Endothelial cell of umbilical vein (primary cell): ENCODE measurements around the gene FER. TPM values are rescaled to one million over a fixed set of nuclear protein-coding genes. Genes with fewer than 3 reads are reported as not detected.

ENCODE experiments used
- BruUV-seq: library from RNA; stranded (reverse); fragments of 400-500 nt; replicated peaks from 2 replicates; lab custom pipeline; 2021; lab: Mats Ljungman, UMichigan
- CTCF ChIA-PET: fragments of 300-600, 350-600 bp; sonication (Branson Sonifier 250); formaldehyde crosslinking; loops from one replicate; lab custom pipeline; 2021; ENCODE audit warnings: antibody characterized with exemption, inconsistent platforms; lab: Charles Lee
- POLR2A ChIA-PET: fragments of 300-600, 350-600 bp; sonication (Branson Sonifier 250); formaldehyde crosslinking; loops from one replicate; lab custom pipeline; 2021; ENCODE audit warnings: antibody characterized with exemption, inconsistent platforms; lab: Charles Lee
- DNase-seq: peaks from one replicate; pipeline ENCODE4 v3.0.0-alpha.2; 2011; ENCODE audit warnings: low read depth, low spot score
- FAIRE-seq: peaks from 2 replicates; lab custom pipeline; 2011; peaks lifted over from hg19 to GRCh38; lab: Jason Lieb, UNC
- H2AFZ ChIP-seq: 2 replicates; pipeline ENCODE4 v1.6.0; 2012; ENCODE audit warnings: low read depth, low read length, control low read depth, inconsistent platforms
- H3K27ac ChIP-seq: 2 replicates; pipeline ENCODE4 v1.5.1; 2011; ENCODE audit warnings: low read depth, mild to moderate bottlenecking, control low read depth, low read length, moderate library complexity; ENCODE audit not compliant: insufficient read depth
- H3K27me3 ChIP-seq, 2 experiments: 2 replicates each; pipeline versions ENCODE4 v1.6.0 to v1.6.1; 2011; ENCODE audit warnings: low read length in 2 of 2, mixed read lengths in 1 of 2; ENCODE audit not compliant: control insufficient read depth in 2 of 2, insufficient read depth in 2 of 2
- H3K36me3 ChIP-seq, 2 experiments: 2 replicates in 1 of 2; 3 replicates in 1 of 2; pipeline ENCODE4 v1.5.1; 2011; ENCODE audit warnings: low read length in 2 of 2, mild to moderate bottlenecking in 1 of 2, moderate library complexity in 1 of 2; ENCODE audit not compliant: control insufficient read depth in 2 of 2, insufficient read depth in 2 of 2; ENCODE audit errors: extremely low read depth in 1 of 2
- H3K4me1 ChIP-seq: 3 replicates; pipeline ENCODE4 v1.5.1; 2011; ENCODE audit warnings: mild to moderate bottlenecking, low read length; ENCODE audit not compliant: control insufficient read depth, insufficient read depth; ENCODE audit errors: extremely low read depth
- H3K4me2 ChIP-seq: 2 replicates; pipeline ENCODE4 v1.6.1; 2011; ENCODE audit warnings: low read length, control low read depth, mixed read lengths; ENCODE audit not compliant: insufficient read depth
- H3K4me3 ChIP-seq, 3 experiments: fragments of 200-600 bp in 1 of 3; sonication (generic), shearing (Covaris generic) in 1 of 3; replicated peaks in 1 of 3; 2 replicates each; pipeline ENCODE4 v1.5.1; 2011 to 2016; ENCODE audit warnings: control low read depth in 3 of 3, low read length in 3 of 3, mild to moderate bottlenecking in 2 of 3, inconsistent platforms in 1 of 3, low read depth in 1 of 3, moderate library complexity in 1 of 3; ENCODE audit not compliant: insufficient read depth in 1 of 3
- H3K79me2 ChIP-seq: 2 replicates; pipeline ENCODE4 v1.6.0; 2012; ENCODE audit warnings: low read length, inconsistent platforms; ENCODE audit not compliant: control insufficient read depth, insufficient read depth
- H3K9ac ChIP-seq: replicated peaks from 2 replicates; pipeline ENCODE3; 2011; ENCODE audit warnings: low read length, control low read depth; ENCODE audit not compliant: insufficient read depth; ENCODE audit errors: extremely low read depth
- H3K9me1 ChIP-seq: replicated peaks from 3 replicates; pipeline ENCODE4 v1.6.0; 2011; ENCODE audit warnings: mild to moderate bottlenecking, low read length; ENCODE audit not compliant: control insufficient read depth, insufficient read depth; ENCODE audit errors: extremely low read depth
- H3K9me3 ChIP-seq: replicated peaks from 2 replicates; pipeline ENCODE4 v1.5.1; 2012; ENCODE audit warnings: low read length, inconsistent platforms; ENCODE audit not compliant: control insufficient read depth, insufficient read depth
- H4K20me1 ChIP-seq: replicated peaks from 2 replicates; pipeline ENCODE3; 2011; ENCODE audit warnings: mild to moderate bottlenecking, low read length; ENCODE audit not compliant: control insufficient read depth, insufficient read depth; ENCODE audit errors: extremely low read depth
- CTCF ChIP-seq, 2 donors: IDR thresholded peaks; 1 replicate in 1 of 2; 2 replicates in 1 of 2; pipeline ENCODE4 v1.5.1; 2011; ENCODE audit warnings: low read length in 2 of 2, mild to moderate bottlenecking in 2 of 2, moderate library complexity in 2 of 2, control low read depth in 1 of 2, inconsistent platforms in 1 of 2, low read depth in 1 of 2; ENCODE audit not compliant: insufficient read depth in 1 of 2; ENCODE audit errors: extremely low read depth in 1 of 2
- EZH2 ChIP-seq: IDR thresholded peaks from 2 replicates; pipeline ENCODE4 v1.6.1; 2012; ENCODE audit warnings: borderline replicate concordance, low read depth, mild to moderate bottlenecking, moderate library complexity, low read length, inconsistent platforms; ENCODE audit not compliant: severe bottlenecking
- FOS ChIP-seq: IDR thresholded peaks from 2 replicates; pipeline ENCODE4 v1.6.1; 2011; ENCODE audit warnings: mild to moderate bottlenecking, low read length, moderate library complexity, borderline replicate concordance; ENCODE audit not compliant: insufficient read depth
- GATA2 ChIP-seq: IDR thresholded peaks from 2 replicates; pipeline ENCODE4 v1.7.0; 2011; ENCODE audit warnings: low read depth, mild to moderate bottlenecking, moderate library complexity, mixed read lengths, low read length; ENCODE audit not compliant: insufficient read length, insufficient read depth
- JUN ChIP-seq: IDR thresholded peaks from 2 replicates; pipeline ENCODE4 v1.6.1; 2011; ENCODE audit warnings: borderline replicate concordance, low read depth; ENCODE audit not compliant: insufficient read length, insufficient read depth
- MAX ChIP-seq: IDR thresholded peaks from 2 replicates; pipeline ENCODE4 v1.6.1; 2011; ENCODE audit not compliant: insufficient read depth, insufficient read length
- MYC ChIP-seq: IDR thresholded peaks from one replicate; pipeline ENCODE4 v1.6.1; 2011; ENCODE audit warnings: mild to moderate bottlenecking, low read depth, low read length
- POLR2A ChIP-seq: IDR thresholded peaks from 2 replicates; pipeline ENCODE4 v1.6.1; 2012; ENCODE audit warnings: low read depth, mild to moderate bottlenecking, control low read depth, low read length
- POLR2AphosphoS5 ChIP-seq: IDR thresholded peaks from 2 replicates; pipeline ENCODE4 v1.6.1; 2012; ENCODE audit warnings: low read depth, mild to moderate bottlenecking, control low read depth, low read length, moderate library complexity; ENCODE audit not compliant: insufficient read depth
- dilution Hi-C: fragments of 300-500 bp; cut with MboI; formaldehyde crosslinking; loops from one replicate; pipeline ENCODE4 v1.15.0; 2019; ENCODE audit warnings: low sequenced_read_pairs; ENCODE audit not compliant: extremely low pct_ligation_motif_present
- intact Hi-C: fragments of 100-400 bp; cut with micrococcal nuclease; formaldehyde crosslinking; loops from one replicate; pipeline ENCODE4 v1.10.0; 2022
- polyA plus RNA-seq, 4 experiments: library from polyadenylated mRNA; depleted of rRNA in 3 of 4; stranded (reverse) in 3 of 4; unstranded in 1 of 4; fragments of >200 nt; gene quantifications; 2 replicates each; pipeline versions ENCODE4 v1.2.1 to v1.2.3, GENCODE V29; 2011 to 2012; ENCODE audit warnings: missing spikeins in 1 of 4
- total RNA-seq: library from RNA; stranded (reverse); gene quantifications from 2 replicates; pipeline ENCODE4 v1.2.3, GENCODE V29; 2021

FER gene
- total and polyA plus RNA-seq, 2 donors (not counting 3 experiments of a cell fraction or from before 2014, with no cell fraction given) = 2.3 to 27.5 TPM

DNA sequence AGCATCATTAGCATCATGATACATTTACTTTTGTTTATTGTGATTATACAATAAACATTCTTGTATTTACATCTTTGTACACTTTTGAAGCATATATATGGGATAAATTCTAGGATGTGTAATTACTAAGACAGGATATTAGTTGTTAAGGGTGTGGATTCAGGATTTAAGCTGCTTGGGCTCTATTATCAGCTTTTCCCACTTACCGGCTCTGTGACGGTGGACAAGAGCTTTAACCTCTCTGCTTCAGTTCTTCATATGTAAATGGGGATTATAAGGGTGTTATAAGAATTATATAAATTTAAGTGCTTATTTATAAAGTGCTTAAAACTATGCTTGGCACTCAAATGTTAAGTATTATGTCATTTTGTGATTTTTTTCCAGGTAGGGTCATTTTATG is 131.1 kb downstream of the FER start:
- CTCF ChIA-PET = interaction anchor here (1.0 kb wide), 1 partner anchor 9 kb away, joined by 3 read pairs; no protein-coding TSS in a partner anchor
- Histone ChIP-seq H3K4me1 (no peaks in the 10 kb centered on the region), H4K20me1 (no peaks in the 10 kb centered on the region), H3K79me2 (no peaks in the 10 kb centered on the region), H3K36me3 (no peaks in the 10 kb centered on the region), H3K27me3 (no peaks in the 10 kb centered on the region), H3K9me3 (no peaks in the 10 kb centered on the region), H3K9ac (no peak overlapping the region), H2AFZ (no peak overlapping the region), H3K27ac (no peak overlapping the region), H3K4me3 (no peak overlapping the region), H3K9me1 (no peaks in the 10 kb centered on the region), H3K4me2 (no peak overlapping the region)
- TF ChIP-seq POLR2A (no peak), EZH2 (no peak), POLR2AphosphoS5 (no peak), MAX (no peak), JUN (no peak), FOS (no peak), CTCF (IDR thresholded peaks at IDR 0.05; ENCODE audit: extremely low read depth in 1 of 2, insufficient read depth in 1 of 2, low read depth in 1 of 2, low read length in 2 of 2) (no peak), MYC (no peak), GATA2 (no peak)
- FAIRE-seq = no peak
- dilution Hi-C loops (no loop called here), intact Hi-C loops (no loop called here)
- no peak for DNase-seq
- BruUV-seq = no TSS peak
- POLR2A ChIA-PET = no interaction called here
